Caco-2 (cell line): Measurements from ENCODE around the gene IQCF5. TPM values are rescaled to one million over a fixed set of nuclear protein-coding genes. Genes with fewer than 3 reads are reported as not detected.

Experiments
- BruUV-seq: library from RNA; stranded (reverse); fragments of 400-500 nt; replicated peaks from 2 replicates; lab custom pipeline; 2021; lab: Mats Ljungman, UMichigan
- CTCF ChIA-PET: fragments of 300-600 bp; sonication (Branson Sonifier 250); formaldehyde crosslinking; loops from one replicate; lab custom pipeline; 2022; ENCODE audit warnings: antibody characterized with exemption; lab: Charles Lee
- POLR2A ChIA-PET: fragments of 300-600 bp; sonication (Branson Sonifier 250); formaldehyde crosslinking; loops from one replicate; lab custom pipeline; 2022; ENCODE audit warnings: antibody characterized with exemption; lab: Charles Lee
- DNase-seq, 2 experiments: peaks; one replicate each; pipeline versions ENCODE4 v3.0.0 to v3.0.0-alpha.2; 2020 to 2022
- H3K27me3 ChIP-seq: replicated peaks from 2 replicates; pipeline ENCODE4 v1.6.0; 2011; ENCODE audit warnings: low read length; ENCODE audit not compliant: control insufficient read depth, insufficient read depth
- H3K36me3 ChIP-seq: 2 replicates; pipeline ENCODE4 v1.5.1; 2011; ENCODE audit warnings: low read length; ENCODE audit not compliant: control insufficient read depth, insufficient read depth
- H3K4me1 ChIP-seq: fragments of 250-450 bp; sonication (Bioruptor Pico); 2 replicates; pipeline ENCODE4 v1.5.1; 2020; ENCODE audit warnings: mild to moderate bottlenecking
- H3K4me3 ChIP-seq: 2 replicates; pipeline ENCODE4 v1.5.1; 2011; ENCODE audit warnings: low read depth, mild to moderate bottlenecking, control low read depth, low read length
- H3K9me3 ChIP-seq: fragments of 250-450 bp; sonication (Bioruptor Pico); 2 replicates; pipeline ENCODE4 v1.5.1; 2020; ENCODE audit warnings: mild to moderate bottlenecking, moderate library complexity
- H3K27ac Mint-ChIP-seq: one replicate; pipeline ENCODE4 v1.8.0; 2022; ENCODE audit warnings: mixed read lengths; ENCODE audit not compliant: unreplicated experiment
- H3K27me3 Mint-ChIP-seq: one replicate; pipeline ENCODE4 v1.8.0; 2022; ENCODE audit warnings: mixed read lengths; ENCODE audit not compliant: insufficient read depth, unreplicated experiment
- H3K36me3 Mint-ChIP-seq: one replicate; pipeline ENCODE4 v1.8.0; 2022; ENCODE audit warnings: mild to moderate bottlenecking, mixed read lengths; ENCODE audit not compliant: insufficient read depth, unreplicated experiment
- H3K4me1 Mint-ChIP-seq: one replicate; pipeline ENCODE4 v1.8.0; 2022; ENCODE audit warnings: low read depth, mixed read lengths; ENCODE audit not compliant: unreplicated experiment
- H3K4me3 Mint-ChIP-seq: one replicate; pipeline ENCODE4 v1.8.0; 2022; ENCODE audit warnings: mild to moderate bottlenecking, moderate library complexity, mixed read lengths; ENCODE audit not compliant: unreplicated experiment
- H3K9me3 Mint-ChIP-seq: one replicate; pipeline ENCODE4 v1.8.0; 2022; ENCODE audit warnings: mixed read lengths; ENCODE audit not compliant: unreplicated experiment
- CTCF ChIP-seq, 2 experiments: fragments of 200-600 bp in 1 of 2; IDR thresholded peaks; 1 replicate in 1 of 2; 2 replicates in 1 of 2; pipeline versions ENCODE4 v1.5.1 to v1.8.0; 2011 to 2022; ENCODE audit warnings: antibody characterized with exemption in 1 of 2, control low read depth in 1 of 2, inconsistent platforms in 1 of 2, low read depth in 1 of 2, low read length in 1 of 2, mild to moderate bottlenecking in 1 of 2, moderate library complexity in 1 of 2; ENCODE audit not compliant: insufficient read depth in 1 of 2, severe bottlenecking in 1 of 2, unreplicated experiment in 1 of 2
- intact Hi-C: fragments of 100-400 bp; cut with micrococcal nuclease; formaldehyde crosslinking; loops from one replicate; pipeline ENCODE4 v1.10.0; 2022; ENCODE audit not compliant: unreplicated experiment
- total RNA-seq: library from RNA; stranded (reverse); gene quantifications from 2 replicates; pipeline ENCODE4 v1.2.3, GENCODE V29; 2022

Gene IQCF5
- total RNA-seq, 1 experiment from 2014 or later: not detected

- no peak overlapping the region for H3K4me3 Mint-ChIP-seq
- H3K4me1 Mint-ChIP-seq: no peaks in the 10 kb centered on the region
- Histone ChIP-seq H3K4me3 (no peak overlapping the region), H3K36me3 (no peaks in the 10 kb centered on the region), H3K4me1 (no peaks in the 10 kb centered on the region), H3K9me3 (no peaks in the 10 kb centered on the region), H3K27me3 (no peaks in the 10 kb centered on the region)
- peaks cover 14% of the 10 kb centered on the region for H3K27me3 Mint-ChIP-seq
- BruUV-seq: no TSS peak
- H3K36me3 Mint-ChIP-seq: no peaks in the 10 kb centered on the region
- ChIA-PET POLR2A (interaction anchor here (0.6 kb wide), 1 partner anchor 1230 kb away, joined by 3 read pairs; no protein-coding TSS in a partner anchor), CTCF (no interaction called here)
- H3K9me3 Mint-ChIP-seq: no peaks in the 10 kb centered on the region
- no peak for DNase-seq
- H3K27ac Mint-ChIP-seq: no peak overlapping the region
- intact Hi-C loops: no loop called here
- no peak for TF ChIP-seq CTCF (IDR thresholded peaks at IDR 0.05; ENCODE audit: insufficient read depth in 1 of 2, low read depth in 1 of 2, low read length in 1 of 2, severe bottlenecking in 1 of 2, unreplicated experiment in 1 of 2)
Observed at GRCh38 chr3:51897391-51897790, 22.0 kb upstream of the IQCF5 start.

- no peak for TF ChIP-seq CTCF (IDR thresholded peaks at IDR 0.05; ENCODE audit: insufficient read depth in 1 of 2, low read depth in 1 of 2, low read length in 1 of 2, severe bottlenecking in 1 of 2, unreplicated experiment in 1 of 2)
- Mint-ChIP-seq H3K36me3 (no peaks in the 10 kb centered on the region), H3K4me1 (no peaks in the 10 kb centered on the region), H3K27me3 (peaks cover 14% of the 10 kb centered on the region), H3K9me3 (no peaks in the 10 kb centered on the region), H3K4me3 (no peak overlapping the region), H3K27ac (no peak overlapping the region)
- H3K4me3 ChIP-seq: no peak overlapping the region
- CTCF ChIA-PET: no interaction called here
- H3K4me1 ChIP-seq: no peaks in the 10 kb centered on the region
- H3K36me3 ChIP-seq: no peaks in the 10 kb centered on the region
- intact Hi-C loops: no loop called here
- H3K9me3 ChIP-seq: no peaks in the 10 kb centered on the region
- BruUV-seq: no TSS peak
- no peak for DNase-seq
- H3K27me3 ChIP-seq: no peaks in the 10 kb centered on the region
- POLR2A ChIA-PET: no interaction called here
Observed at GRCh38 chr3:51896607-51897305, 21.4 kb upstream of the IQCF5 start.

GRCh38 chr3:51894939-51895338 lies 19.5 kb upstream of the IQCF5 start:
- intact Hi-C loops: no loop called here
- no peaks in the 10 kb centered on the region for H3K36me3 ChIP-seq
- ChIA-PET CTCF (no interaction called here), POLR2A (no interaction called here)
- no peak overlapping the region for H3K4me3 Mint-ChIP-seq
- no peaks in the 10 kb centered on the region for H3K27me3 ChIP-seq
- H3K9me3 ChIP-seq: no peaks in the 10 kb centered on the region
- H3K27ac Mint-ChIP-seq: no peak overlapping the region
- H3K4me1 Mint-ChIP-seq: no peaks in the 10 kb centered on the region
- TF ChIP-seq CTCF (IDR thresholded peaks at IDR 0.05; ENCODE audit: insufficient read depth in 1 of 2, low read depth in 1 of 2, low read length in 1 of 2, severe bottlenecking in 1 of 2, unreplicated experiment in 1 of 2): no peak
- DNase-seq: no peak
- no TSS peak for BruUV-seq
- no peaks in the 10 kb centered on the region for H3K4me1 ChIP-seq
- peaks cover 12% of the 10 kb centered on the region for H3K27me3 Mint-ChIP-seq
- no peaks in the 10 kb centered on the region for H3K9me3 Mint-ChIP-seq
- H3K36me3 Mint-ChIP-seq: no peaks in the 10 kb centered on the region
- H3K4me3 ChIP-seq: no peak overlapping the region
